ENCODE data around the gene BCR. TPM values are rescaled to one million over a fixed set of nuclear protein-coding genes. Genes with fewer than 3 reads are reported as not detected.

BCR gene
- total and polyA plus RNA-seq, 2 of the 8 experiments (the other 6 are each of a cell fraction or from before 2014, with no cell fraction given), result 66.7 to 130 TPM

- TF ChIP-seq MAFK (IDR thresholded peaks at IDR 0.05; ENCODE audit: low read depth, low read length) (no peak), CBX5 (IDR thresholded peaks at IDR 0.05; ENCODE audit: low read depth, low read length) (no peak), TBP (IDR thresholded peaks at IDR 0.05; ENCODE audit: low read depth, low read length) (no peak)
Measured at GRCh38 chr22:23154461-23154860, 25.8 kb upstream of the BCR start (continued).

Data from H1 (cell line).